Urinary bladder (tissue), 4 donors: ENCODE data around the gene PTH. TPM values are rescaled to one million over a fixed set of nuclear protein-coding genes. Genes with fewer than 3 reads are reported as not detected.

ENCODE experiments used
- DNase-seq: peaks from one replicate; pipeline ENCODE4 v3.0.0-alpha.2; 2015; ENCODE audit errors: extremely low spot score
- H3K27ac ChIP-seq: one replicate; pipeline ENCODE4 v1.5.1; 2013; ENCODE audit warnings: low read depth, mild to moderate bottlenecking, moderate library complexity
- H3K36me3 ChIP-seq: one replicate; pipeline ENCODE4 v1.6.1; 2013; ENCODE audit warnings: mild to moderate bottlenecking, moderate library complexity; ENCODE audit not compliant: insufficient read depth
- H3K4me1 ChIP-seq: one replicate; pipeline ENCODE4 v1.6.1; 2013; ENCODE audit warnings: mild to moderate bottlenecking, moderate library complexity; ENCODE audit not compliant: insufficient read depth
- H3K4me3 ChIP-seq: one replicate; pipeline ENCODE4 v1.5.1; 2013; ENCODE audit warnings: low read depth, low read length
- WGBS: extraction: QIAGEN DNeasy Blood & Tissue Kit; methylation state at CpG from one replicate; pipeline ENCODE4 v1.1.7; 2013; 5-methylcytosine and 5-hydroxymethylcytosine counted together
- polyA plus RNA-seq: library from polyadenylated mRNA; stranded (reverse); fragments of 200-250 nt; gene quantifications from one replicate; pipeline ENCODE4 v1.2.3, GENCODE V29; 2013
- total RNA-seq: library from RNA; depleted of rRNA; stranded (reverse); fragments of >200 nt; gene quantifications from one replicate; pipeline ENCODE4 v1.2.3, GENCODE V29; 2014
- donor health status: healthy with polysubstance abuse.
- donor health status: healthy.

PTH gene
- total and polyA plus RNA-seq, 2 donors = not detected

DNA sequence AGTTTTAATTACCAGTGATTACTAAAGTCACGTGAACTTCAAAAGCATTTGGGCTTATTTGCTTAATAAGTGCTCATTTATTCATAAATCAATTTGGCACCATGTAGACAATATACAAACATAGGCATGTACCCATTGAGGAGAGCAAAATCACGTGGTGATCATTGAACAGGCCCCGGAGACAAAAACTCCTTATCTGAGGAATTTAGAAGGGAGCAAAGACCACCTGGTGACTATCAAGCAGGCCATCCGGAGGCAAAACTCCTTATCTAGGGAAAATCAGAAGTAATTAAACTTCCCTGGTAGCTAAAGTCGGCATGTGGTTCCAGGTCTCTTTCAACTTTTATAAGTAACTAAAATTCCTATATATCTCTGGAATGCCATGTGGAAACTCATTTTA, 27.0 kb downstream of the PTH start:
- Histone ChIP-seq H3K4me1 (no peaks in the 10 kb centered on the region), H3K4me3 (no peak overlapping the region), H3K27ac (no peak overlapping the region), H3K36me3 (no peaks in the 10 kb centered on the region)
- 36% methylated on average over 5 of the region's 5 CpGs for WGBS
- DNase-seq = no peak

DNA sequence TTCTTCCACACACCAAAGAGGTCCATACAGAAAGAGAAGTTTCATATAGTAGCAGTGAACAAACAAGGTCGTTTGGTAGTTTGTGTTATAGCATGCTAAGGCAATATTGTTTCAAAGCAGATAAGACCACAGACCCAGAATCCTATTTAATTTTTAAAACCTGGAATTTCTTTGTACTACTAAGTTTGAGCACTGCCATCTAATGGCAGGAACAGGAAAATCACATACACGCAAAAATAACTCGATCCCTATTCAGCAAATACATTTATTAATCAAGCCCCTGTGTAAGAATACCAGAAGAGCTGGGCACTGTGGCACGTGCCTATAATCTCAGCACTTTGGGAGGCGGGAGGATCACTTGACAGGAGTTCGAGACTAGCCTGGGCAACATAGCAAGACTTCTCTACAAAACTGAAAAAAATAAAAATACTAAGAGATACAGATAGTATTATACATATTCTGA, 29.9 kb downstream of the PTH start:
- DNase-seq = no peak
- WGBS = 9% methylated on average over 6 of the region's 6 CpGs
- Histone ChIP-seq H3K4me3 (no peak overlapping the region), H3K4me1 (no peaks in the 10 kb centered on the region), H3K27ac (no peak overlapping the region), H3K36me3 (no peaks in the 10 kb centered on the region)

DNA sequence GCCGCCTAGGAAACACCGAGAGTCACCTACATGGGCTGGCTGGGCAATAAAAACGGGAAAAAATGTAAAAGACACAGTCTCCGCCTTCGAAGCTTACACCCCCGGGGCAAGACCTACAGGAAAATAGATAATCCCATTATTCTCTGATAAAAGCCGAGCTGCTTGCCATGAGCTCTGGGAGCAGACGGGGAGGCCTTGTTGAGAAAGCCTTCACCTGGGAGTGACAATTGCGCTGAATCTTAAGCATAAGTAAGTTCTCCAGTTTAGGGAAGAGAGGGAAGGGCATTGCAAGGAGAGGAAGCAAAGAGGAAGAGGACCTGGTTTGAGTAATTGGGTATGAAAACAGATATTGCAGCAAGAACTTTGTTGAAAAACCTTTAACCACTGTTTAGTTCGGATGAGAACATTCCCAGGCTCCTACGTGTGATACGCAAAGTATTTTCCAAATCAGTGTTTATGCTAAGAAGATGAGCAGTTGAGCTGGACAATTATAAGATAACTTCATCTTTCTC, 32.0 kb downstream of the PTH start:
- no peaks in the 10 kb centered on the region for H3K4me1 ChIP-seq
- H3K36me3 ChIP-seq = no peaks in the 10 kb centered on the region
- no peak overlapping the region for H3K27ac ChIP-seq
- peak overlapping the region; percentile 85 for H3K4me3 ChIP-seq
- 28% methylated on average over 12 of the region's 12 CpGs for WGBS
- no peak for DNase-seq

DNA sequence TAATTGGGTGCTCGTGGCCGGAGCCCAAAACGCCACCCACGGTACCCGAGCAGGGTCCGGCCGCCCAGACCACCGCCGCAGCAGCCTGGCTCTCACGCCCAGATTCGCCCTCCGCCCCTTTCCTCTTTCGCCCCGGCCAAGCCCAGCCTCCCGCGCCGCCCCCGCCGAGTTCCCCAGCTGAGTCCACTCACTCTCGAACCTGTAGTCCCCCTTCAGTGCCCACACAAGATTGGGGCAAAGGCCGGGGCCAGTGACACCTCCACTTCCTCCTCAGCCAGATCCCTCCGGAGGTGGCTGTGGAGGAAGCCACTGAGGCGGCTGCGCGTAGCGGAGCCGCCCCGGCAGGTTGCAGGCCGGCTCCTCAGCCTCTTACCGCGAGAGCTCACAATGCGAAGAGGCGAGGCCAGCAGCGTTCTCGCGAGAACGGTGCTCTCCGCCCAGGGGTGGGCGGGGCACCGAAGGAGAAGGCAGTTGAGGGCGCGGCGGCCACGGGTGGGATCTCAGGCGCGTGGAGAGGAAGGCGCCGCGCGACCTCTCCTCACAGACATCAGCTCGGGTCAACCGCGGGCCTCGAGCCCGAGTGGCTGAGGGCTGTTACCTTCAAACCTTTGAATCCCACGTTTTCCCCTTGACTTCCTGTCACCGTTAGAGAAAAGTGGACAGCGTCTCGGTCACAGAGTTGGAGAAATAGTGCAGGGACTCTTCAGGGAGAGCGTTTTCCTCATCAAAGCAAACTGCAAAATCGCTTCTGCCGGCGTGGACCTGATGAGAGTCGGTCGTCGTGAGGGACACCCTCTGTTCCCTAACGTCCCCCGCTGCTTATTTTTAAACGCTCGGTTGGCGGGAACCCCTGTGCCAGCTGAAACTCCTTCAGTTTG, 32.7 kb downstream of the PTH start, which contains the start of gene BTBD10:
Gene BTBD10 (minus strand): TSS at position 322 of the 878 bp plus-strand sequence. CDS start 18,098 bp downstream, outside the sequence.
- under 1% methylated on average over 71 of the region's 71 CpGs for WGBS
- Histone ChIP-seq H3K4me1 (no peaks in the 10 kb centered on the region), H3K4me3 (peak within 1 kb of the TSS; percentile 85)

DNA sequence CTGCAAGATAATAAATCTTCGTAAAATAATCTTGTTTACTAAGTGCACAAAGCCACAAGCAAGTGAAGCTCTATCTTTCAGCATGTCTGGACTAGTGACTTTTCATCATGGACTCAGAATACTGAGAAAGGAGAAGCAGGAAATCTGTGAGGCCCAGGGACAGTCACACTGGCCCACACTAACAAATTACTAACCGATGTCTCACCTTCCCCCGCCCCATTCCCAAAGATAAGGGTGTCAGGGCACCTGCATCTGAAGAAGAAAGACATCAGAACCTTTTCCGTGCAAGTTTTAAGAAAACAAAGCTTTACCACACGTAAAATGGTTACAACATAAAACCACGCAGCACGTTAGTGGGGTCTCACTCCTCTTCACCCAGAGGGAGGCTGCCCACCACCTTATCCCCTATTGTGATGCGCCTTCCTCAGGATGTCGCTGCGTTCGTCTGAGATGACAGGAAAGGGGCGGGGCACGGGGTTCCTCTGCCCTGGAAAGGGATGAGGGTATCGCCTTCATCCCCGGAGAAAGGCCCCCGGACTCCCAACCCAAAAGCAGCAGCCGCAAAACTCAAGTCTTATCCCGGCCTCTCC, 33.4 kb downstream of the PTH start:
- 2% methylated on average over 18 of the region's 18 CpGs for WGBS
- DNase-seq = peak; percentile 39
- peak overlapping the region; percentile 94 for H3K27ac ChIP-seq
- H3K36me3 ChIP-seq = no peaks in the 10 kb centered on the region
- H3K4me1 ChIP-seq = no peaks in the 10 kb centered on the region
- H3K4me3 ChIP-seq = peak overlapping the region; percentile 85

More for the DNA sequence above, 32.7 kb downstream of the PTH start, which contains the start of gene BTBD10:
- H3K36me3 ChIP-seq = no peaks in the 10 kb centered on the region
- DNase-seq = peak; percentile 87
- peak within 1 kb of the TSS; percentile 94 for H3K27ac ChIP-seq

DNA sequence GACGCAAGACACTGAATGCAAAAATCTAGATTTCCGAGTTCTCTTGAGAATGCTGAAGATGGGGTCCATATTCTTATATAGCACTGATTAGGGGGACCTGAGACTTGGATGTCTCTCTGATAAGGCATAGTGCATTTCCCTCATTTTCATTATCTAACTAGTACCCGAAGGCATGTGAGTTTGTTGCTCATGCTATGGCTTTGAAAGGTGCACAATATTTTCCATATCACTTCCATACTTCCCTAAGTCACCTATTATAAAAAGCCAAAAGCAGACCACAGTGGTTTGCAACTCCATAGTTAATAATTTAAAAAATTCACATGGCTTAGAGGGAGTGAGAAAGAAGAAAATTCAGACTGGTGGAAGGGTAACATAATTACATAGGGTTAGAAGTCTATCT, 34.5 kb downstream of the PTH start:
- H3K4me1 ChIP-seq = no peaks in the 10 kb centered on the region
- H3K4me3 ChIP-seq = no peak overlapping the region
- DNase-seq = no peak
- 86% methylated on average over 3 of the region's 3 CpGs for WGBS
- H3K36me3 ChIP-seq = no peaks in the 10 kb centered on the region
- H3K27ac ChIP-seq = no peak overlapping the region

DNA sequence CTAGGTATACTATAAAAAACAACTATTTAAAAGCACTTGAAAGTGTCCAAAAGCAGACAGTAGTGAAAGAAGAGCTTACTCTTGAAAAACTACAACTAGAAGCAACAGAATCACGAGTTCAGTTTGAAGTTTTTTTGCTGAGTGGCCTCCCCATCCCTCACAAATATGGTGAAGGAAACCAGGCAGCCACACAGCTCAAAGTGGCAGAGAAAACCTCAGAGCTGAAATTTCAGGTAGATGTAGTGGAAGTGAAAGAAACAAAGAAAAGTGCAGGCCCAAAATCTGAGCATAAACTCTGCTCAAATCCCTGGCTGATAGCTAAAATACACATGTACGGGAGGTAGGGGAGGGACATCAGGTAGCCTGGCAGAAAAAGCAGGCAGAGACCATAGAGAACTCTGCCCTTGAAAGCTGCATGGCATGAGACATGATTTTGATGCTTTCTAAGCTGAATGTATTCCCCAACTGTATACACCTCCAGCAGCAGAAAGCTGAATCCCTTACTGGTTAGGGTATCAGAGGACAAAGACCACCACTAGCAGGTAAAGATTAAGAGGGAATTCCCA, 44.9 kb downstream of the PTH start:
- Histone ChIP-seq H3K4me3 (no peak overlapping the region), H3K36me3 (no peaks in the 10 kb centered on the region), H3K27ac (no peak overlapping the region), H3K4me1 (no peaks in the 10 kb centered on the region)
- DNase-seq = no peak
- 88% methylated on average over 2 of the region's 2 CpGs for WGBS

DNA sequence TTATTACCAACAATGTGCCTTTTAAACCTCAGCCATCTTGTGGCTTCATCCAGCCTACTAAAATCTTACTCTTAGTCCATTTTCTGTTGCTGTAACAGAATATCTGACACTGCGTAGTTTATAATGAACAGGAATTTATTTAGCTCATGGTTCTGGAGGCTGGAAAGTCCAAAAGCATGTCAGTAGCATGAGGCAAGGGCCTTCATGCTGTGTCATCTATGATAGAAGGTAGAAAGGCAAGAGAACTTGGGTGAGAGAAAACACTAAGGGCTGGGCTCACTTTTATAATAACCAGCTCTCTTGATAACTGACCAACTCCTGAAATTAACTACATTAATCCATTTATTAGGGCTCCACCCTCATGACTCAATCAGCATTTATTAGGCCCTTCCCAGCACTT, 46.3 kb downstream of the PTH start:
- no peak overlapping the region for H3K27ac ChIP-seq

DNA sequence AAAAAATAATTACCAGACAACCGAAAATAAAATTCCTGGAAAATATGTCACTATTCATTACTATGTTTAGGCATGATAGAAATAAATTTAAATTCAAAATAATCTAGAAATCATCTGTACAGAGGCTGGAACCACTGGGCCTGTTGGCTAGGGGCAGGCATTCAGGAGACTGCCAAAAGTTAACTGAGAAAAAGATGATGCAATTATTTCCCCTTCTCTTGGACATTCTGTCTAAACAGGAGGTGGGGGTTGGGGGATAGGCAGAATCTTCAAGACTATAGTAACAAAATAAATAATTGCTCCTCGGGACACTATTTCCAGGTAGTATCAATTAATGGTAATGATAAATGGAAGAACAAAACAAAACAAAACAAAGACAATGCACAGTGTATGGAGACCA, 46.9 kb downstream of the PTH start:
- H3K27ac ChIP-seq = no peak overlapping the region
- no peaks in the 10 kb centered on the region for H3K4me1 ChIP-seq
- no peaks in the 10 kb centered on the region for H3K36me3 ChIP-seq
- 24% methylated on average over 2 of the region's 2 CpGs for WGBS
- H3K4me3 ChIP-seq = no peak overlapping the region
- DNase-seq = no peak

More for the DNA sequence above, 46.3 kb downstream of the PTH start:
- no peak overlapping the region for H3K4me3 ChIP-seq
- 100% methylated on average over 1 of the region's 1 CpG for WGBS
- H3K36me3 ChIP-seq = no peaks in the 10 kb centered on the region
- DNase-seq = no peak
- no peaks in the 10 kb centered on the region for H3K4me1 ChIP-seq

DNA sequence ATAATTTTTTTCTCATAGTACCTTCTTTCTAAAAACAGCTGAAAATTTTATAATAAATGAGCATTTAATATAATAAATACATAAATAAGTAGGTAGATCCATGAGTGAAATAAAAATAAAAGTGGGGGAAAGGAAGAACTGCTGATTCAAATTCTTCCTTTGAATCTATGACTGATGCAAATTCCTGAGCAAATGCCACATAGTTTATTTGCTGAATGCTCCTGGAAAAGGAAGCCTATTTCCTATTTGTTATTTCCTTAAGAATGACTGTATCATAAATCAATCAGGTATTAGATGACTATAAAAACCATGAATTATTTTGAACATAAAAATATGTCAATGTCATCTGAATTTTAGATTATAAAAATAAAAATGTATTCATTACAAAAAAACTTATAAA, 49.4 kb downstream of the PTH start:
- DNase-seq = no peak
- Histone ChIP-seq H3K36me3 (no peaks in the 10 kb centered on the region), H3K4me1 (no peaks in the 10 kb centered on the region), H3K27ac (no peak overlapping the region), H3K4me3 (no peak overlapping the region)

DNA sequence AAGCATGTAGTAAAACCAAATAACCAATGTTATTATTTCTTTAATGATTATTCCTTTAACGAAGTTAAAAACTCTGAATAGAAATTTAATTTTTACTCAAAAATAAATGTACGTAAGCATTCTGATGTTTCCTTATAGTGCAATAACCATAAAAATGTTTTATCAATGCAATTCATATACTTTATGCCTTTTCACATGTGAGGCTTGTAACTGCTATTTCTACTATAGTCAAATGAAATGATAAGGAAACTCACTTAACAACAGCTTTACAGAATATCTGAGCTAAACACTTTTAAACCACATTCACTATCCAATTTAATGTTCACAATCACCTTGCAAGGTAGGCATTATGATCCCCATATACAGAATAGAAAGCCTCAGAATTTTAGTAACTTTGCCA, 50.2 kb downstream of the PTH start:
- no peak for DNase-seq
- no peak overlapping the region for H3K27ac ChIP-seq
- 97% methylated on average over 2 of the region's 2 CpGs for WGBS
- H3K4me1 ChIP-seq = no peaks in the 10 kb centered on the region
- no peak overlapping the region for H3K4me3 ChIP-seq
- no peaks in the 10 kb centered on the region for H3K36me3 ChIP-seq
